A673 (cell line): ENCODE data around the gene HID1.

Experiments used
- CTCF ChIP-seq: fragments of 300-800, 200-600 bp; sonication (generic); conservative IDR thresholded peaks from 2 replicates; pipeline ENCODE4 v1.5.1; 2017; ENCODE audit warnings: low read depth, mild to moderate bottlenecking, antibody characterized with exemption, low read length, moderate library complexity, mixed read lengths
- EZH2 ChIP-seq: fragments of 200-600 bp; sonication (generic); IDR thresholded peaks from 2 replicates; pipeline ENCODE4 v1.6.1; 2017; ENCODE audit warnings: borderline replicate concordance, low read depth, mild to moderate bottlenecking, mixed read lengths, antibody characterized with exemption, low read length; ENCODE audit not compliant: poor library complexity, severe bottlenecking

- TF ChIP-seq CTCF (no peak), EZH2 (no peak)
Observed at GRCh38 chr17:75020331-75021110, 48.0 kb upstream of the HID1 start.
